Fibroblast of skin of back (primary cell): ENCODE data around the gene DBNL.

Experiments used
- DNase-seq: peaks from one replicate; pipeline ENCODE4 v3.0.0-alpha.2; 2013

The DBNL gene

DNA sequence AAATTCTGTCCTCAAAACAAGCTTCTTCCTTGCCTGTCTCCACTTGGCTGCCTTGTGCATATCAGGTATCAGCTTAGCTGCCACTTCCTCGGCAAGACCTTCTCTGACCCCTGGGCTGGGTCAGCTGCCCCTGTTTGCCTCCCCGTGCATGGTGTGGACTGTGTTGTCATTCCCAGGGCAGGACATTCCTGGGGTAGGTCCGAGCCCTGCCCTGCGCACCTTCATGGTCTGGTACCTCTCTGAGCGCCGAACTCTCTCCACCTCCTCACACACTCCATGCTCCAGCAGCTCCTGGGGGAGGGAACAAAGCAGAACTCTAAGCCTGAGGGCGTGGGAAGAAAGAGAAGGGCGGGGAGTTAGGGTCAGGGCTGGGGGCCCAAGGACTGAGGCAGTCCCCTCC is 34.0 kb downstream of the DBNL start:
- DNase-seq = no peak

DNA sequence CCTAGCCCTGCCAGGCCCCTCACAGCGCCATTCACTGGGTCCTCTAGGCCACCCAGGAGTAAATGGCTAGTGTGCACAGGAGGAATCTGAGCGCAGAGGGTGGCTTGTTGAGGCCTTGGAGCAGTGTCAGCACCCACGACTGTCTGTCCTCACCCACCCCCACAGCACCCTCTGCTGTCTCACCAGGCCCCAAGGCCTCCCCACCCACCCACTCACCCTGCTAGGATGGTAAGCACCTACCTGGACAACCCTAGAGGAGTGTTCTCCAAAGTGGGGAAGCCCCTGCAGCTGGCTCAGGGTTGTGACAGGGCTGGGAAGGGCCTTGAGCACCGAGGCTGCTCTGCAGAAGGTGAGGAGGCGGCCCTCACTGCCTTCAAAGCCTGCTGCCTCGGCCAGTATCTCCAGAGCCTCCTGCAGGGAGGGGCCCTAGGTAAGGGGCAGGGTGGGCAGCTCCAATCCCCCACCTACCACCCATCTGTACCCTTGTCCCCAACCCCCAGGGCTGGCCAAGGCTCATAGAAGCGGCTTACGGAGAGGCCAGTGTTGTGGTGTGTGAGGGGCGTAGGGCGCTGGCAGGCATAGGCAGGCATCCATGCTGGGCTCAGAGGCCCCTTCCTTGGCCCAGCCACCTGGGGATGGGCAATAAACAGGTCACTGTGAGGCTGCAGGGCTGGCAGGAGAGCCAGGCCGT is 35.0 kb downstream of the DBNL start:
- no peak for DNase-seq

DNA sequence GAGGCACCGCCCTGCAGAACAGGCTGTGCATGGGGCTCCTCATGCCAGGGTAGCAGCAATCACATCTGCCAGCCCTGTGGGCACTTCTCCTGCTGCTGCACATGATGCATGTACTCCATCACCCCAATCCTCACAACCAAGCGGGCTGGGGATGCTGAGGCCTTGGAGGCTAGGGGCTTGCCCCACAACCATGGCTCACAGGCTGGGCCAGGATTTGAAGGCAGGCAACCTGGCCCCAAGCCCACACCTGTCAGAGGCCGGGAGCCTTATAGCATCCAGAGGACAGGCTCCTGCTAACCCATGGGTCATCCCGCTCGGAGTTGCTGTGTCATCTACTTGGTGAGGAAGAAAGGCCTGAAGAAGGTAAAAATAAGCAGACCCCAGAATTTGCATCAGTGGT is 35.6 kb downstream of the DBNL start:
- no peak for DNase-seq

DNA sequence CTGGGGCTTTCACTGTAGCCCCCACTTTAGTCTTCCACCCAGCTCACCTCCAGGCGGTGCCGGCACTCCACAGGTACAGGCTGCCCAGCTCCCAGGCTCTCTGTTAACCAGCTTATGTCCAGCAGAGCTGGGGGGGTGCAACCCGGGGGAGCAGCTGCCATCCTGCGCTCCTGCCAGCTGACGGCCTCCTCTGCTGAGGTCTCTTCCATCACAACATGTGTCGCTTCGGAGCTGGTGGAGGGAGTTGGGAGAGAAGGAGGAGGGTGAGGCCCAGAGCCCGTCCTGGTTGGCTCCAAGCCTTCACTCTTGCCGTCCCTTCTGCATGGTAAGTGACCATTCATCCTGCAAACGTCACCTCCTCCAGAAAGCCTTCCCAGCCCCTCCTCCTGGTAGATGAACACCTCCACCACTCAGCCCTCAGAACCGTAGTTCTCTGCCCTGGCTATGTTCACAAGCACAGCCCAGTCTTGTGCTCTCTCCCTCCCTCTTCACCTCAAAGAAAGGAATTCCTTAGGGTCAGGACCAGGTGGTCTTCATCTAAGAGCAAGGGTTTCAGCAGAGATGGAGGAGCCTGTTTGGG is 36.3 kb downstream of the DBNL start:
- DNase-seq = no peak

DNA sequence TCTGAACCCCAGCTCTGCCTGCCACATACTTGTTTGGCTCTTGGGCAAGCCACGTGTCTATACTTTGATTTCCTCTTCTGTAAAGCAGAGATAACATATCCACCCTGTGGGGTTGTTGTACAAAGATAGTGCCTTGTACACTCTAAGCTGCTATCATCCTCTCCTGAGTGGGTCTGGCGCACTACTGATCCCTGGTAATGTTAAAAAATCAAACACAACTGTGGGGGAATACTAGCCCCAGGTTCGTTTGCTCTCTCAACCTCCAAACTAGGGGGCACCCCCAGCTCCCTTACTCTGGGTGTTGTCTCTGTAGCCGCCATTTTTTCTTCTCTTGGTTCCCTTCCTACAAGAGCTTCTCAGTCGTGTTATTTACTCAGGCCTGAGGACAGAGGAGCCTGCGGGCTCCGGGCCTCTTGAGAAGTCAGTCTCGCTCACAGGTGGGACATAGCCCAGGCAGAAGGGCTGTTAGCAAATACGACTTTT is 36.8 kb downstream of the DBNL start:
- no peak for DNase-seq

DNA sequence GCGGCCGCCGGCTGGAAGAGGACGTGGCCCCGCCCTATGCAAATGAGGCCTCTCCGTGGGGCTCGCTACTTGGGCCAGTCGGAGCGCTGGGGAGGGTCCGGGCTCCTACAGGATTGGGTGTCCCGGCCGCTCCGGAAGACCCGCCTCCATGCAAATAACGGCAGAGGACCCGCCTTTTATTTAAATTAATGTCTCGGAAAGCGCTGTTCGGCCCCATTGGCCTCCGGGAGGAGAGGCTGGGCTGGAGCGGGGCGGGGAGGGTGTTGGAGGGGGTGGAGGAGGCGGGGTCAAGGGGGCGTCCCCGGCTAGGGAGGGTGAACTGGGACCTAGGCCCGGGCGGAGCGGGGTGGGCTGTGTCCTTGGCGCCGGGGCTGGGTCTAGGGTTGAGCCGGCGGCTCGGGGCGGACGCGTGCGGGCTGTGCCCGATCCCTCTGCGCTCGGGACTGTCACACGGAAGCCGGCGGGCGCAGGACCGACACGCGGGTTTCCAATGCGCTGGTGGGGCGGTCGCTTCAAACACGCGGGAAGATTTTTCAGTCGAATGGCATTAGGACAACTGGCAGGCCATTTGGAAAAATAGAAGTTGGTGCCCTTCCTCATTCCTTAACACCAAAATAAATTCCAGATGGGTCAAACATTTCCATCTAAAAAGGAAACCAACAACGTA is 38.2 kb downstream of the DBNL start:
- peak; percentile 100 for DNase-seq

DNA sequence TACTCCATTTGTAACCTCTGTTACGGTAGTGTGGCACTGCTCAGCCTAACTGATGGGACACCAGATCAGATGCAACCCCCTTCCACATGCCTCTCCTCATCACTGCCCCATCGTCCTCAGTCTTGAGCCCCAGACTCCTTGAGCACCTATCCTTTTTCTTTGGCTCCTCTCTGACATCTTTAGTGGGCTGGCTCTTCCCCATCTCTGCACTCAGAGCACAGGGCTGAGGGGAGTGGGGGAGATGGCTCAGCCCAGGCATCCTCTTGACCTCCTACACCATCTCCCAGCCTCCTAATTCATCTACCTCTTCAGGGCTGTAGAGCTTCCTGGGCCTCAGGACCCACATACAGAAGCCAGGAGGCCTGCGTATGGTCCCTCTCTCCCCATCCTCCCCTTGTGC is 39.3 kb downstream of the DBNL start:
- no peak for DNase-seq

DNA sequence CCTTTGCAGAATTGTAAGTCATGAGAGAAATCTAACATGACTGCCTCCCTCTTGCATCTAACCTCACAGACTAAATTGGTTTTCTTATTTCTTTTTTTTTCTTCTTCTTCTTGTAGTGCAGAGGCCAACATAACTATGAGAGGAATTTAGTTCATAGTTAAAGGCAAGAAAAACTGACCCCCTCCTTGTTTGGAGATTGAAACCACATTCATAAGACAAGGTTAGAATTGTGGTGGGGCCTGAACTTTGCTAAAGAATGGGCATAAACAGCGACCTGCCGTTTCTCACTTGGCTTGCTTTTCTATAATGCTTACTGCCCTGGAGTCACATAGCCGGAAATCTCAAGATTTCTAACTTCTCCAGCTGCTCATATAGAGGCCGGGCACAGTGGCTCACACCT is 40.2 kb downstream of the DBNL start:
- peak; percentile 53 for DNase-seq

DNA sequence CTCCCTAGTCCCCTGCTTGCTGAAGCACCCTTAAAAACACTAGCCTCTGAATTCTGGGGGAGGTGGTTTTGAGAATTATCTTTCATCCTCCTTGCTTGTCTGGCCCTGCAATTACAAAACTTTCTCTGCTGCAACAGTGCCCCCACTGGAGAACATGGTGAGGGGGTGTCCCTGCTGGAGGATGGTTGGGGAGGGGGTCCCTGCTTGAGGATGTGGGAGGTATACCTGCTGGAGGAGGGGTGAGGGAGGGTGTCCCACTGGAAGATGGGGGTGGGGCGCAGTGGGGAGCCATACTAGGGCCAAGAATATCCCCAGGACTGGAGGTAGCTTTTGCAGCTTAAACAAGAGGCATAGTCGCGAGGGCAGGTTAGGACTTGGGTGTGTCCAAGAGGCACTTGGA is 41.0 kb downstream of the DBNL start:
- no peak for DNase-seq

DNA sequence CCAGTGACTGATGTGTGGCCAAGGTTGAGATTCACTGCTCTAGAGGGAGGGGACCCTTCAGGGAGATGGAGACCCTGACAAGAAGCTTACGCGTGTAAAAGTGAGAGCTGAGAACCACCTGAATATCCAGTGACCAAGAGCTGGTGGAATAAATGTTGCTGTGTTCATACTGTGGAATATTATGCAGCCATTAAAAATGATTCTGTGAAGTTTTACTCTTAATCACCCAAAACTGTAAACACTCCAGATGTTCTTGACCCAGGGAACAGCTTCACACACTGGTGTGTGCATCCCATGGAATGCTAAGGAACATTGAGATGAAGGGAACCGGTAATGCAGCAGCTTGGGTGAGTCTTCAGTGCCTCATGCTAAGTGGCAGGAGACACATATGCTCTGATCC is 42.1 kb downstream of the DBNL start:
- no peak for DNase-seq

DNA sequence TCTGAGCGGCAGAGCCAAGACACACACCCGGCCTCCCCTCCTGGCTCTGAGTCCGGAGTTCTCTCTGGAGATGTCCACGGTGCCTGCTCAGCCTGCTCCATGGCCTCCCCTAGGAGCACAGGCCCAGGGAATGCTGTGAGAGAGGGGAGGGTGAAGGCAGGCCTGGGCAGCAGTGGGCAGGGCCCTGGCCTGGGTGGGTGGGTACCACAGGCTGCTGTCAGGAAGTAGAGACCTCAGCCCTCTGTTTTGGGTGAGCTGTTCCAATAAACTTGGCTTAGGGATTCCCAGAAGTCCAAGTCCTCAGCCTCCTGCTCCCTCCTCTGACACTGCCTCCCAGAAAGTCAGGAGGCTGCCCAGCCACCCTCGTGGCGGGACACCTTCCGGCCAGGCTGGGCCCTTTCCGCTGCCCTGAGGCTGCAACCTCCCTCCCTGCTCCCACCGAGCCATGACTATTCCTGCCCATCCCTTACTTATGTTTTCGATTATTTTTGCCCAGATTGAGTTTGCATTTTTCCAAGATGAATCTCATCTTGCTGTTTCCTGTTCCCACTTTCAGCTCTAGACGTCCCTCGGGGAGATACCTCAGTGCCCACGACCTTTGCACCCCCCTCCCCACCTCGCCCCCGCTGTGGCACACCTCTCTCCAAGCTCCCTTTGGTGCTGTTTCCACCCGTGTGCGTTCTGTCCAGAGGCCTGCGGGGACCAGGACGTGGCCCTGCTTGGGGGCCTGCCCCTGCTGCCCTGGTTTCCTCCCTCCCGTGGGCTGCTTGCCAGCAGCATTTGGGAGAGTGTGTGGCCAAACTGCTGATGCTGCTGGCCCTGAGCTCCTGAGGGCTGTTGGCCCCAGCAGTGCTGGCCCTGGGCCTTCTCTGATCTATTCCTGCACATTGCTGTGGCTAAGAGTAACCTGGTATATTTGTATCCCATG is 43.7 kb downstream of the DBNL start:
- DNase-seq = peak; percentile 98

DNA sequence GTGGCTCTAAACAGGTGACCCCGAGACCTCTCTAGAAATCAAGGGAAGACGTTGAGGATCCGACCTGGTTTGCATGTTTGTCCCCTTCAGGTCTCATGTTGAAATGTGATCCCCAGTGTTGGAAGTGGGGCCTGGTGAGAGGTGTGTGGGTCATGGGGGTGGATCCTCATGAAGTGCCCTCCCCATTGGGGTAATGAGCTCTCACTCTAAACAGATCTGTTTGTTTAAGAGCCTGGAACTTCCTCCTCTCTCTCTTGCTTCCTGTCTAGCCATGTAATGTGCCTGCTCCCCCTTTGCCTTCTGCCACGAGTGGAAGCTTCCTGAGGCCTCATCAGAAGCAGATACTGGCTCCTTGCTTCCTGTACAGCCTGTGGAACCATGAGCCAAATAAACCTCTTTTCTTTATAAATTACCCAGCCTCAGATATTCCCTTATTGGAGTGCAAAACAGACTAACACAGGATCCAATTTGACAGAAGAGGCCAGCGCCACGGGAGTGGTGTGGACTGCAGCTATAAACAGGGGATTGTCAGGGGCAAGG is 48.7 kb downstream of the DBNL start:
- no peak for DNase-seq

DNA sequence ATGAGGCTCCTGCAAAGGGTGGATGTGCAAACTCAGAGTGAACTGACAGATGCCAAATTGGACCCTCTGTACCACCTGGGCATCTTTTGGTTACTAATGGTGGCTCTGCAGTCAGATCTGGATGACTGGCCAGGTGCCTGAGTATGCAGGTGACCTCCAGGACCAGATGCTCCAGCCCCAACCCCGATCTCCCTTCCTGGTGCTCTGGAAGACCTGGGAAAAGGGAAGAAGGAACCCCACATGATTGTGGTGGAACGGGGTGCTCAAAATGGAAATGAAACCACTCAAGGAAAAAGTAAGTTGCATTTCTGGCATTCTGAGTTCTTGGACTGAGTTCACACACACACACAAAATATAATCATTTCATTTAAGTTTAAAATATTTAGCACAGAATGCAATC is 49.9 kb downstream of the DBNL start:
- no peak for DNase-seq

DNA sequence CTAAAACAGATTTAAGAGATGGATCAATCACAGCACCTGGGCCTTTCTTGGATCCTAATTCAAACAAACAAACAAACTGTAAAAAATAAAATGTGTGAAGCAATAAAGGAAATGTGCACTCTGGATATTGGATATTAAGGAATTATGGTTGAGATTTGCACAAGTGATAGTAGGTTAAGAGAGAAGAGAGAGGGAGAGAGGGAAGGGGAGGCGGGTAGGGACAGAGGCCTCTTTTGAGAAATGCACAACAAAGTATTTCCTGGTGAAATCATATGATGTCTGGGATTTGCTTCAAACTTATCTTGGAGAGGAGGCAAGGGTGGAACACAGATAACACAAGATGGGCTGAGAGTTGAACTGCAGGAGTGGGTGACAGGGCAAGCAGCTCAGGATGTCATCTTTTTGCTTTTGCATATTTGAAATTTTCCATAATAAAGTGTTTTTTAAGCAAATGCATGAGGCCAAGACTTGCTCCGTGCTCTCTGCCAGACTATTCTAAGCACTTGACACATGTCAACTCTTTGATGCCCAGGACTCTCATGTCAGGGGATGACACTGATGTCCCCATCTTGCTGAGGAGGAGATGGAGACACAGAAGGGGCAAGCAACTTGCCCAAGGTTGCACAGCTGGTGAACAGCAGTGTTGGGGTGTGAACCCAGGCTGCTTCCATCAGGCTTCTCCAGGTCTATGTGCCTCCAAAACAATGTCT is 50.5 kb downstream of the DBNL start:
- no peak for DNase-seq

DNA sequence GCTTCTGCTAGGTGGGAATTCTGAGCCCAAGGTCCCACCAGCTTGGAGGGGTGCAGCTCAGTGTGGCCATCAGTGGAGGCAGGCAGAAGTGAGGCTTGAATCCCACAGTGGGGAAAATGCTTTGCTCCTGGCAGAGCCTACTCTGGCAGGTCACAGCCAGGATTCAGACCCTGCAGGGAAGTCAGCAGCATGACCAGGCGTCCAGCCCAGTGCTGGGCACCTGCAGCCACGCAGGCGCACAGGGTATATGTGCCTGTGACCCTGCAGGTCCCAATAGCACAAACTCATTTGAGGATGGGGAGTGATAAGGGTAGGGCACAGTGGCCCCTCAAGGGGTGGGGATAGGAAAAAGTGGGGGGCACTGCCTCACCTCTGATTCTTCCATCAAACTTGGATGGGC is 51.3 kb downstream of the DBNL start:
- no peak for DNase-seq

DNA sequence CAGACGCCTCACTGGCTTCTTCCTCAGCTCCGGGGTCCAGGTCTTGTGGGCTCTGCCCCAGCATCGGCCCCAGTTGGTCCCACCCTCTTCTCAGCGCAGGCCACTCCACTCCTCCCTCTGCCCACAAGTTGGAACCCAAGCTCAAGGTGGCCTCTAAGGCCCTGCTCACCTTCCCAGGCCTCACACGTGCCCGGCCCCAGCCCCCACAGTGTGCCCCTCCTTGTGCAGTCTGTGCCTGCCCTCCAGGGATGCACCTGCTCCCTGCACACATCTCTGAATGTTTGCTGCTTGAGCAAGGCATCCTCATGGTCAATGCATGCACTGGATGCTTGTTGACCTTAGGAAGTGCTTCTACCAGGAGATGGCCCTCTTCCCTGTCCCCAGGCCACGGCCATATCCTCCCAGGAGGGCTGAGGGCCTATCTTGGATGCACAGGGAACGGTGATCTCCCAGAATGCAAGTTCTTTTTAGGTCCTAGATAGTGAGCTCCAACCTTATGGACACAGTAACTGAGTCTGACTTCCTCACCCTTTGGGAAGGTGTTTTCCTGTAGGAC is 51.9 kb downstream of the DBNL start:
- no peak for DNase-seq

DNA sequence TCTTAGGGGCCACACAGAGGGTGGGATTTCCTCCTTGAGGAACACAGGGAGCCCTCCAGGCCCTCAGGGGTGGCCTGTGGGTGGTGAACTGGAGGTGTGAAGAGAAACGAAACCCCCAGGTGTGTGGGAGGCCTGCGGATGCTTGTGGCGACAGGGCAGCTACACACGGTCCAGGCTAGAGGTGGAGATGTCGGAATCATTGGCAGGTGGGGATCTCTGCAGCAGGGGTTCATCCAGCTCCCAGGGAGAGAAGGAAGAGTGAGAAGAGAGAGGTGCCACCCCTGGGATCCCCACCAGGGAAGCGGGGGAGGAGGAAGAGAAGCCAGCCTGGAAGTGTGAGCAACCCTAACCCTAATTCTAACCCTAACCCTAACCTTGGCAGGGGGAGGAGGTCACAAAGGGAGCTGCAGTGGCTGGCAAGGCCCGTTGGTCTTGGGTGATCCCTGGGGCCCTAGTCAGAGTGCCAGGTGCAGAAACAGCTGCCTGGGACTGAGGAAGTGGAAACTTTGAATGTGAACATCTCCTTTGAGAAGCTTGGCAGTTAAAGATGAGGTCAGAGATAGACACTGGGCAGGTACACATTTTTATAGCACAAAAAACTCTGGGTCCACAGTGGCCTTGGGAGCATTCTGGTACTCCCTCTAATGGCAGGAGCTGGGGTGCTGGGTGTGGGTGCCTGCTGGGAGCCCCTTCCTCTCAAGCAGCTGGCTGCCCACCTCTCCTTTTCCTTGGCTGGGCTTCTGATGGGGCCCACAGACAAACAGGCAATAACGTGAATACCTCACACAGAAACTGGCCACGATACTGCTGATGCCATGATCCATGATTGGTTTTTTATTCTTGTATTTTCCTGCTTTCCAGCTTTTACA is 52.8 kb downstream of the DBNL start:
- DNase-seq = no peak

DNA sequence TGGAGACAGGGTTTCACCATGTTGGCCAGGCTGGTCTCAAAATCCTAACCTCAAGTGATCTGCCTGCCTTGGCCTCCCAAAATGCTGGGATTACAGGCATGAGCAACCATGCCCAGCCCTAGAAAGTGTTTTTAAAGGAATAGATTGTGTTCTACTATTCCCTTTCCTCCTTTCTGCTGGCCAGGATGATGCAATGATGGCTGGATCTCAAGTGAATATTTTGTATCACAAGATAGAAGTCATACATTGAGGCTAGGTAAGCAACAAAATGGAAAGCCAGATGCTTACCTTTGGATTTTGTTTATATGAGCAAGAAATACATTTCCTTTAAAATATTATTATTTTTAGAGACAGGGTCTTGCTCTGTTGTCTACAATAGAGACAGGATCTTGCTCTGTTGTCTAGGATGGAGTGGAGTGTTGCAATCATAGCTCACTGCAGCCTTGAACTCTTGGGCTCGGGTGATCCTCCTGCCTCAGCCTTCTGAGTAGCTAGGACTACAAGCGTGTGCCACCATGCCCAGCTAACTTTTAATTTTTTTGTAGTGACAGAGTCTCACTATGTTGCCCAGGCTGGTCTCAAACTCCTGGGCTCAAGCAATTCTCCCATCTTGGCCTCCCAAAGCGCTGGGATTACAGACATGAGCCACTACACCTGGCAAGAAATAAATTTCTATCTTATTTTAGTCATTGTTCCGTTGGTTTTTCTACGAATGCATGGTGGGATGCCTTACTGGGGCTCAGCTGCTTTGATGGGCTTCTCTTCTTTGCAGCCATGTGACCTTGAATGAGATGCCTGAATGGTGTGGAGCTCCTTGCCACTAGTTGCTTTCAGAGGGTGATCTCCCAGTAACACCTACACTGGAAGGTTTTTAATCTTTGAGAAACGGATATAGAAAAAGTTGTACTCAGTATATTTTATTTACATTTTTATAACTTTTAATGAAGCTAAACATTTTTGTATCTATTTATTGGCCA is 53.9 kb downstream of the DBNL start:
- DNase-seq = no peak

DNA sequence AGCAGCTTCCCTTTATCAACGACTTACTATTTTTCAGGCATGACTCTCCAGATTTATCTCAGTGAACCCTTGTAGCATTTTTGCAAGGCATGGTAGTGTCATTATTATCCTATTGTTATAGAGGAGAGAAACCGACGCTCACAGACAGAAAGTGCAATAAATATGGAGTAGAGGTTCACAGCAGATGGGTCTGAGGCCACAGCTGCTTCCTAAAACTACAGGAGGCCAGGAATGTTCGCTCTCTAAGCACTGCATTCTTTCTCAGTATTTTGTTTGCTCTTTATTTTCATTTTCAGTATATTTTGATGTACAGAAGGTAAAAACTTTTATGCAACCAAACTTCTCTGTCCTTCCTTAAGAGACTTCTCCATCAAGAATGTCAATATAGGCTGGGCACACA is 55.2 kb downstream of the DBNL start:
- peak; percentile 44 for DNase-seq
